ENCODE data around the gene UGT2A1. TPM values are rescaled to one million over a fixed set of nuclear protein-coding genes. Genes with fewer than 3 reads are reported as not detected.
A peak's percentile ranks its signal among the peaks of the same experiment; 100 is the strongest.
"Not testable (repeated sequence)": the region's sequence is repeated elsewhere in the genome, so short reads cannot be mapped to it uniquely, and the experiment has no call there.

UGT2A1 gene
- total RNA-seq, 4 donors from 2014 or later, result not detected

- Histone ChIP-seq H3K4me1 (peaks cover 0 to 6% (median 0%) of the 10 kb centered on the region in 4 donors), H3K27me3 (no peaks in the 10 kb centered on the region), H3K9me3 (no peaks in the 10 kb centered on the region), H3K27ac (peak overlapping the region in 1 of 4 donors; percentile 1), H3K4me3 (no peak overlapping the region), H3K36me3 (no peaks in the 10 kb centered on the region)
- WGBS, 2 donors, result 2 to 4% methylated on average over 1 of the region's 1 CpG
- DNase-seq (ENCODE audit: low spot score in 2 of 2), result peak in 1 of 2 donors; percentile 32
- TF ChIP-seq CTCF (IDR thresholded peaks at IDR 0.05) (peak; percentile 44 to 69 (median 53)), EP300 (IDR thresholded peaks at IDR 0.05) (no peak)
Observed at GRCh38 chr4:69689599-69689998, 36.6 kb upstream of the UGT2A1 start.

GRCh38 chr4:69684804-69685203, 31.8 kb upstream of the UGT2A1 start:
- H3K4me3 ChIP-seq, result no peak overlapping the region
- no peak overlapping the region for H3K27ac ChIP-seq
- TF ChIP-seq POLR2A (IDR thresholded peaks at IDR 0.05) (no peak), CTCF (IDR thresholded peaks at IDR 0.05) (no peak), EP300 (IDR thresholded peaks at IDR 0.05) (no peak)
- peaks cover 0 to under 1% (median 0%) of the 10 kb centered on the region in 4 donors for H3K4me1 ChIP-seq
- DNase-seq (ENCODE audit: low spot score in 2 of 2), result no peak
- 55 to 79% methylated on average over 4 of the region's 4 CpGs for WGBS, 2 donors
- H3K36me3 ChIP-seq, result no peaks in the 10 kb centered on the region
- no peaks in the 10 kb centered on the region for H3K9me3 ChIP-seq
- H3K27me3 ChIP-seq, result no peaks in the 10 kb centered on the region

GRCh38 chr4:69668680-69669079, 15.6 kb upstream of the UGT2A1 start:
- Histone ChIP-seq H3K4me3 (no peak overlapping the region), H3K27me3 (no peaks in the 10 kb centered on the region), H3K27ac (no peak overlapping the region), H3K4me1 (no peaks in the 10 kb centered on the region), H3K9me3 (no peaks in the 10 kb centered on the region), H3K36me3 (no peaks in the 10 kb centered on the region)
- DNase-seq (ENCODE audit: low spot score in 2 of 2), result no peak
- TF ChIP-seq CTCF (IDR thresholded peaks at IDR 0.05) (no peak), POLR2A (IDR thresholded peaks at IDR 0.05) (no peak), EP300 (IDR thresholded peaks at IDR 0.05) (no peak)

- 85 to 86% methylated on average over 22 of the region's 22 CpGs for WGBS, 2 donors
- H3K27me3 ChIP-seq; H3K4me1 ChIP-seq; DNase-seq (ENCODE audit: low spot score in 2 of 2); H3K4me3 ChIP-seq; H3K9me3 ChIP-seq; H3K27ac ChIP-seq; H3K36me3 ChIP-seq: not testable (repeated sequence)
Observed at GRCh38 chr4:69664009-69664408, 11.0 kb upstream of the UGT2A1 start.

- H3K9me3 ChIP-seq; H3K36me3 ChIP-seq; DNase-seq (ENCODE audit: low spot score in 2 of 2): not testable (repeated sequence)
Observed at GRCh38 chr4:69661130-69661803, 8.2 kb upstream of the UGT2A1 start.

GRCh38 chr4:69658133-69658532, 5.1 kb upstream of the UGT2A1 start:
- no peaks in the 10 kb centered on the region for H3K9me3 ChIP-seq
- DNase-seq (ENCODE audit: low spot score in 2 of 2), result no peak
- H3K4me3 ChIP-seq, result no peak overlapping the region
- 78 to 91% methylated on average over 9 to 12 of the region's 12 CpGs for WGBS, 2 donors
- no peaks in the 10 kb centered on the region for H3K36me3 ChIP-seq
- TF ChIP-seq POLR2A (IDR thresholded peaks at IDR 0.05) (no peak), CTCF (IDR thresholded peaks at IDR 0.05) (no peak), EP300 (IDR thresholded peaks at IDR 0.05) (no peak)
- no peak overlapping the region for H3K27ac ChIP-seq
- no peaks in the 10 kb centered on the region for H3K4me1 ChIP-seq
- H3K27me3 ChIP-seq, result no peaks in the 10 kb centered on the region

More at GRCh38 chr4:69661130-69661803, 8.2 kb upstream of the UGT2A1 start:
- H3K4me3 ChIP-seq, H3K27ac ChIP-seq, H3K27me3 ChIP-seq, H3K4me1 ChIP-seq: not testable (repeated sequence)
- WGBS, 2 donors, result 72 to 77% methylated on average over 3 of the region's 4 CpGs

Data from tibial nerve (tissue), 4 donors.